Endothelial cell of umbilical vein (primary cell): ENCODE results near the gene ACBD6. TPM values are rescaled to one million over a fixed set of nuclear protein-coding genes. Genes with fewer than 3 reads are reported as not detected.

Experiments
- BruUV-seq: library from RNA; stranded (reverse); fragments of 400-500 nt; replicated peaks from 2 replicates; lab custom pipeline; 2021; lab: Mats Ljungman, UMichigan
- CTCF ChIA-PET: fragments of 300-600, 350-600 bp; sonication (Branson Sonifier 250); formaldehyde crosslinking; loops from one replicate; lab custom pipeline; 2021; ENCODE audit warnings: antibody characterized with exemption, inconsistent platforms; lab: Charles Lee
- POLR2A ChIA-PET: fragments of 300-600, 350-600 bp; sonication (Branson Sonifier 250); formaldehyde crosslinking; loops from one replicate; lab custom pipeline; 2021; ENCODE audit warnings: antibody characterized with exemption, inconsistent platforms; lab: Charles Lee
- DNase-seq: peaks from one replicate; pipeline ENCODE4 v3.0.0-alpha.2; 2011; ENCODE audit warnings: low read depth, low spot score
- FAIRE-seq: peaks from 2 replicates; lab custom pipeline; 2011; peaks lifted over from hg19 to GRCh38; lab: Jason Lieb, UNC
- H2AFZ ChIP-seq: 2 replicates; pipeline ENCODE4 v1.6.0; 2012; ENCODE audit warnings: low read depth, low read length, control low read depth, inconsistent platforms
- H3K27ac ChIP-seq: 2 replicates; pipeline ENCODE4 v1.5.1; 2011; ENCODE audit warnings: low read depth, mild to moderate bottlenecking, control low read depth, low read length, moderate library complexity; ENCODE audit not compliant: insufficient read depth
- H3K27me3 ChIP-seq, 2 experiments: 2 replicates each; pipeline versions ENCODE4 v1.6.0 to v1.6.1; 2011; ENCODE audit warnings: low read length in 2 of 2, mixed read lengths in 1 of 2; ENCODE audit not compliant: control insufficient read depth in 2 of 2, insufficient read depth in 2 of 2
- H3K36me3 ChIP-seq, 2 experiments: 2 replicates in 1 of 2; 3 replicates in 1 of 2; pipeline ENCODE4 v1.5.1; 2011; ENCODE audit warnings: low read length in 2 of 2, mild to moderate bottlenecking in 1 of 2, moderate library complexity in 1 of 2; ENCODE audit not compliant: control insufficient read depth in 2 of 2, insufficient read depth in 2 of 2; ENCODE audit errors: extremely low read depth in 1 of 2
- H3K4me1 ChIP-seq: 3 replicates; pipeline ENCODE4 v1.5.1; 2011; ENCODE audit warnings: mild to moderate bottlenecking, low read length; ENCODE audit not compliant: control insufficient read depth, insufficient read depth; ENCODE audit errors: extremely low read depth
- H3K4me2 ChIP-seq: 2 replicates; pipeline ENCODE4 v1.6.1; 2011; ENCODE audit warnings: low read length, control low read depth, mixed read lengths; ENCODE audit not compliant: insufficient read depth
- H3K4me3 ChIP-seq, 3 experiments: fragments of 200-600 bp in 1 of 3; sonication (generic), shearing (Covaris generic) in 1 of 3; replicated peaks in 1 of 3; 2 replicates each; pipeline ENCODE4 v1.5.1; 2011 to 2016; ENCODE audit warnings: control low read depth in 3 of 3, low read length in 3 of 3, mild to moderate bottlenecking in 2 of 3, inconsistent platforms in 1 of 3, low read depth in 1 of 3, moderate library complexity in 1 of 3; ENCODE audit not compliant: insufficient read depth in 1 of 3
- H3K79me2 ChIP-seq: 2 replicates; pipeline ENCODE4 v1.6.0; 2012; ENCODE audit warnings: low read length, inconsistent platforms; ENCODE audit not compliant: control insufficient read depth, insufficient read depth
- H3K9ac ChIP-seq: replicated peaks from 2 replicates; pipeline ENCODE3; 2011; ENCODE audit warnings: low read length, control low read depth; ENCODE audit not compliant: insufficient read depth; ENCODE audit errors: extremely low read depth
- H3K9me1 ChIP-seq: replicated peaks from 3 replicates; pipeline ENCODE4 v1.6.0; 2011; ENCODE audit warnings: mild to moderate bottlenecking, low read length; ENCODE audit not compliant: control insufficient read depth, insufficient read depth; ENCODE audit errors: extremely low read depth
- H3K9me3 ChIP-seq: replicated peaks from 2 replicates; pipeline ENCODE4 v1.5.1; 2012; ENCODE audit warnings: low read length, inconsistent platforms; ENCODE audit not compliant: control insufficient read depth, insufficient read depth
- H4K20me1 ChIP-seq: replicated peaks from 2 replicates; pipeline ENCODE3; 2011; ENCODE audit warnings: mild to moderate bottlenecking, low read length; ENCODE audit not compliant: control insufficient read depth, insufficient read depth; ENCODE audit errors: extremely low read depth
- CTCF ChIP-seq, 2 donors: IDR thresholded peaks; 1 replicate in 1 of 2; 2 replicates in 1 of 2; pipeline ENCODE4 v1.5.1; 2011; ENCODE audit warnings: low read length in 2 of 2, mild to moderate bottlenecking in 2 of 2, moderate library complexity in 2 of 2, control low read depth in 1 of 2, inconsistent platforms in 1 of 2, low read depth in 1 of 2; ENCODE audit not compliant: insufficient read depth in 1 of 2; ENCODE audit errors: extremely low read depth in 1 of 2
- EZH2 ChIP-seq: IDR thresholded peaks from 2 replicates; pipeline ENCODE4 v1.6.1; 2012; ENCODE audit warnings: borderline replicate concordance, low read depth, mild to moderate bottlenecking, moderate library complexity, low read length, inconsistent platforms; ENCODE audit not compliant: severe bottlenecking
- FOS ChIP-seq: IDR thresholded peaks from 2 replicates; pipeline ENCODE4 v1.6.1; 2011; ENCODE audit warnings: mild to moderate bottlenecking, low read length, moderate library complexity, borderline replicate concordance; ENCODE audit not compliant: insufficient read depth
- GATA2 ChIP-seq: IDR thresholded peaks from 2 replicates; pipeline ENCODE4 v1.7.0; 2011; ENCODE audit warnings: low read depth, mild to moderate bottlenecking, moderate library complexity, mixed read lengths, low read length; ENCODE audit not compliant: insufficient read length, insufficient read depth
- JUN ChIP-seq: IDR thresholded peaks from 2 replicates; pipeline ENCODE4 v1.6.1; 2011; ENCODE audit warnings: borderline replicate concordance, low read depth; ENCODE audit not compliant: insufficient read length, insufficient read depth
- MAX ChIP-seq: IDR thresholded peaks from 2 replicates; pipeline ENCODE4 v1.6.1; 2011; ENCODE audit not compliant: insufficient read depth, insufficient read length
- MYC ChIP-seq: IDR thresholded peaks from one replicate; pipeline ENCODE4 v1.6.1; 2011; ENCODE audit warnings: mild to moderate bottlenecking, low read depth, low read length
- POLR2A ChIP-seq: IDR thresholded peaks from 2 replicates; pipeline ENCODE4 v1.6.1; 2012; ENCODE audit warnings: low read depth, mild to moderate bottlenecking, control low read depth, low read length
- POLR2AphosphoS5 ChIP-seq: IDR thresholded peaks from 2 replicates; pipeline ENCODE4 v1.6.1; 2012; ENCODE audit warnings: low read depth, mild to moderate bottlenecking, control low read depth, low read length, moderate library complexity; ENCODE audit not compliant: insufficient read depth
- dilution Hi-C: fragments of 300-500 bp; cut with MboI; formaldehyde crosslinking; loops from one replicate; pipeline ENCODE4 v1.15.0; 2019; ENCODE audit warnings: low sequenced_read_pairs; ENCODE audit not compliant: extremely low pct_ligation_motif_present
- intact Hi-C: fragments of 100-400 bp; cut with micrococcal nuclease; formaldehyde crosslinking; loops from one replicate; pipeline ENCODE4 v1.10.0; 2022
- polyA plus RNA-seq, 4 experiments: library from polyadenylated mRNA; depleted of rRNA in 3 of 4; stranded (reverse) in 3 of 4; unstranded in 1 of 4; fragments of >200 nt; gene quantifications; 2 replicates each; pipeline versions ENCODE4 v1.2.1 to v1.2.3, GENCODE V29; 2011 to 2012; ENCODE audit warnings: missing spikeins in 1 of 4
- total RNA-seq: library from RNA; stranded (reverse); gene quantifications from 2 replicates; pipeline ENCODE4 v1.2.3, GENCODE V29; 2021

Gene ACBD6
- total and polyA plus RNA-seq, 2 donors (not counting 3 experiments of a cell fraction or from before 2014, with no cell fraction given): 55.6 to 56.4 TPM

DNA sequence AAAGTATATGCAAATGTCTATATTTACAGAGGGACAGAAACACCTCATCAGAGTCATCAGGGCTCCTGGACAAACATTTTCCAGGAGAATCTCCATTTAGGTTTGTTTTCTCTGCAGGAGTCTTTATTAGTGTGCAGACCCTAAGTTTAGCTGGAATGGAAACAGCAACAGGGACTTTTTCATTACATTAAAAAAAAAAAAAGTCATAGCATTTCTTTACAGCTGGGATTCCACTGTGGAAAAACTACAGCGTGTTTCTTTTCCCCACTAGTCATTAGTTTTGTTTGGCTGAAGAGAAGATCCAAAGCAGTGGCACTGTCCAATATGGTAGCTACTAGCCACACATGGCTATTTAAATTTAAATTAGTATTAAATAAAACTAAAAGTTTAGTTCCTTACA, 222.7 kb downstream of the ACBD6 start:
- Histone ChIP-seq H3K4me1 (peaks cover 14% of the 10 kb centered on the region), H3K36me3 (no peaks in the 10 kb centered on the region), H3K79me2 (no peaks in the 10 kb centered on the region), H3K27me3 (no peaks in the 10 kb centered on the region), H2AFZ (no peak overlapping the region), H3K9me1 (no peaks in the 10 kb centered on the region), H3K9me3 (no peaks in the 10 kb centered on the region), H4K20me1 (no peaks in the 10 kb centered on the region), H3K9ac (no peak overlapping the region), H3K27ac (peak overlapping the region; percentile 19), H3K4me3 (no peak overlapping the region), H3K4me2 (peak overlapping the region; percentile 56)
- DNase-seq (no peak), FAIRE-seq (no peak)
- no peak for TF ChIP-seq POLR2AphosphoS5
- no peak for TF ChIP-seq JUN
- TF ChIP-seq MYC: no peak
- no peak for TF ChIP-seq EZH2
- TF ChIP-seq MAX: no peak
- no peak for TF ChIP-seq GATA2
- TF ChIP-seq FOS: no peak
- no peak for TF ChIP-seq POLR2A
- TF ChIP-seq CTCF (IDR thresholded peaks at IDR 0.05; ENCODE audit: extremely low read depth in 1 of 2, insufficient read depth in 1 of 2, low read depth in 1 of 2, low read length in 2 of 2): no peak
- dilution Hi-C loops (no loop called here), intact Hi-C loops (no loop called here)
- POLR2A ChIA-PET: no interaction called here
- BruUV-seq: no TSS peak
- CTCF ChIA-PET: interaction anchor here (1.6 kb wide), 1 partner anchor 10 kb away, joined by 3 read pairs; no protein-coding TSS in a partner anchor
